Bronchial epithelial cell (primary cell): ENCODE data around the gene RPL41. TPM values are rescaled to one million over a fixed set of nuclear protein-coding genes. Genes with fewer than 3 reads are reported as not detected.

ENCODE experiments used
- DNase-seq: peaks from one replicate; pipeline ENCODE4 v3.0.0-alpha.2; 2010; ENCODE audit warnings: low read depth
- FAIRE-seq: peaks from 2 replicates; lab custom pipeline; 2011; peaks lifted over from hg19 to GRCh38; lab: Jason Lieb, UNC
- H3K27me3 ChIP-seq: 2 replicates; pipeline ENCODE4 v1.5.1; 2011; ENCODE audit warnings: low read length; ENCODE audit not compliant: control insufficient read depth, insufficient read depth
- H3K36me3 ChIP-seq: 2 replicates; pipeline ENCODE4 v1.5.1; 2011; ENCODE audit warnings: low read length; ENCODE audit not compliant: control insufficient read depth, insufficient read depth
- H3K4me3 ChIP-seq: 2 replicates; pipeline ENCODE4 v1.5.1; 2011; ENCODE audit warnings: mild to moderate bottlenecking, low read depth, low read length, control low read depth
- CTCF ChIP-seq: IDR thresholded peaks from 2 replicates; pipeline ENCODE4 v1.5.1; 2011; ENCODE audit warnings: mild to moderate bottlenecking, moderate library complexity, low read length, control low read depth, inconsistent platforms; ENCODE audit not compliant: insufficient read depth, severe bottlenecking
- total RNA-seq: library from RNA; depleted of rRNA; stranded (reverse); fragments of >200 nt; gene quantifications from 2 replicates; pipeline ENCODE4 v1.2.1, GENCODE V29; 2014

RPL41 gene
- total RNA-seq, 1 donor from 2014 or later = 3,411 TPM

- Histone ChIP-seq H3K36me3 (peaks cover 14% of the 10 kb centered on the region), H3K4me3 (peak overlapping the region; percentile 16), H3K27me3 (no peaks in the 10 kb centered on the region)
- FAIRE-seq (no peak), DNase-seq (no peak)
- no peak for TF ChIP-seq CTCF
Measured at GRCh38 chr12:56127485-56127887, 11.1 kb downstream of the RPL41 start.

- H3K36me3 ChIP-seq = peaks cover 15% of the 10 kb centered on the region
- FAIRE-seq (no peak), DNase-seq (peak; percentile 99)
- peak within 1 kb of the TSS; percentile 88 for H3K4me3 ChIP-seq
- TF ChIP-seq CTCF = peak; percentile 6
- H3K27me3 ChIP-seq = no peaks in the 10 kb centered on the region
Measured at GRCh38 chr12:56127888-56128669, 11.6 kb downstream of the RPL41 start, which contains the start of gene ESYT1. ESYT1 (plus strand) TSS chr12:56128267; CDS start chr12:56128320, 53 bp downstream.

GRCh38 chr12:56128670-56129205 is 12.3 kb downstream of the RPL41 start:
- Histone ChIP-seq H3K27me3 (no peaks in the 10 kb centered on the region), H3K4me3 (peak overlapping the region; percentile 88), H3K36me3 (peaks cover 21% of the 10 kb centered on the region)
- TF ChIP-seq CTCF = no peak
- FAIRE-seq (no peak), DNase-seq (peak; percentile 54)

GRCh38 chr12:56129206-56129941 is 12.9 kb downstream of the RPL41 start:
- H3K36me3 ChIP-seq = peaks cover 26% of the 10 kb centered on the region
- FAIRE-seq (no peak), DNase-seq (peak; percentile 44)
- H3K27me3 ChIP-seq = no peaks in the 10 kb centered on the region
- TF ChIP-seq CTCF = no peak
- H3K4me3 ChIP-seq = peak overlapping the region; percentile 88

- FAIRE-seq (no peak), DNase-seq (no peak)
- no peaks in the 10 kb centered on the region for H3K27me3 ChIP-seq
- TF ChIP-seq CTCF = no peak
- H3K4me3 ChIP-seq = no peak overlapping the region
- peaks cover 26% of the 10 kb centered on the region for H3K36me3 ChIP-seq
Measured at GRCh38 chr12:56129942-56130495, 13.6 kb downstream of the RPL41 start.
